ENCODE results near the gene ARL14EP.

ARL14EP gene

GRCh38 chr11:30381879-30382278 is 59.0 kb downstream of the ARL14EP start:
- no peak for DNase-seq (ENCODE audit: low read depth)
